HEK293 (cell line): ENCODE measurements around the gene ENDOD1.

Source experiments
- YY1 ChIP-seq: fragments of 450-650 bp; formaldehyde crosslinking; IDR thresholded peaks from 2 replicates; pipeline ENCODE4 v1.5.1; 2018; ENCODE audit warnings: missing biosample characterization, missing genetic modification characterization
- ZNF555 ChIP-seq: fragments of 450-650 bp; formaldehyde crosslinking; conservative IDR thresholded peaks from 2 replicates; pipeline ENCODE4 v1.5.1; 2017; ENCODE audit warnings: missing biosample characterization, mild to moderate bottlenecking, missing genetic modification characterization, inconsistent platforms
- ZNF626 ChIP-seq: fragments of 450-650 bp; sonication (Bioruptor Pico); formaldehyde crosslinking; IDR thresholded peaks from 2 replicates; pipeline ENCODE4 v1.5.1; 2018; ENCODE audit warnings: missing biosample characterization, missing genetic modification characterization, inconsistent platforms
- TF ChIP-seq, protein P1 (sequence below): fragments of 450-650 bp; formaldehyde crosslinking; IDR thresholded peaks from 2 replicates; pipeline ENCODE4 v1.5.1; 2016; ENCODE audit warnings: missing biosample characterization, missing genetic modification characterization, low read depth
- TF ChIP-seq, protein P2 (sequence below): fragments of 450-650 bp; formaldehyde crosslinking; IDR thresholded peaks from 2 replicates; pipeline ENCODE4 v1.5.1; 2016; ENCODE audit warnings: missing biosample characterization, missing genetic modification characterization

DNA sequence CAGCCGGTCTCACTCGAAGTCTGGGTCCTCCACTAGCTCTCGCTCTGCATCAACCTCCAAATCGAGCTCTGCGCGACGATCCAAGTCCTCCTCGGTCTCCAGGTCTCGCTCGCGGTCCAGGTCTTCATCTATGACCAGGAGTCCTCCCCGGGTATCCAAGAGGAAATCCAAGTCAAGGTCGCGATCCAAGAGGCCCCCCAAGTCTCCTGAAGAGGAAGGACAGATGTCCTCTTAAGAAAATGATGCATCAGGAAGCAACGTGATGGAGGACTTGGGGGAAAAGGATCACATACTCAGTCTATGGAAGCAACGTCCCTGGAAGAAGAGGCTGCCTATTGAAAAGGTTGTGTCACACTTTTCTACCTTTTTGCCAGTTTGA is 21.8 kb upstream of the ENDOD1 start:
- TF ChIP-seq ZNF626 (tag by site-specific recombination): no peak
- TF ChIP-seq, protein P1, sequence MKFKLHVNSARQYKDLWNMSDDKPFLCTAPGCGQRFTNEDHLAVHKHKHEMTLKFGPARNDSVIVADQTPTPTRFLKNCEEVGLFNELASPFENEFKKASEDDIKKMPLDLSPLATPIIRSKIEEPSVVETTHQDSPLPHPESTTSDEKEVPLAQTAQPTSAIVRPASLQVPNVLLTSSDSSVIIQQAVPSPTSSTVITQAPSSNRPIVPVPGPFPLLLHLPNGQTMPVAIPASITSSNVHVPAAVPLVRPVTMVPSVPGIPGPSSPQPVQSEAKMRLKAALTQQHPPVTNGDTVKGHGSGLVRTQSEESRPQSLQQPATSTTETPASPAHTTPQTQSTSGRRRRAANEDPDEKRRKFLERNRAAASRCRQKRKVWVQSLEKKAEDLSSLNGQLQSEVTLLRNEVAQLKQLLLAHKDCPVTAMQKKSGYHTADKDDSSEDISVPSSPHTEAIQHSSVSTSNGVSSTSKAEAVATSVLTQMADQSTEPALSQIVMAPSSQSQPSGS: no peak
- TF ChIP-seq, protein P2, sequence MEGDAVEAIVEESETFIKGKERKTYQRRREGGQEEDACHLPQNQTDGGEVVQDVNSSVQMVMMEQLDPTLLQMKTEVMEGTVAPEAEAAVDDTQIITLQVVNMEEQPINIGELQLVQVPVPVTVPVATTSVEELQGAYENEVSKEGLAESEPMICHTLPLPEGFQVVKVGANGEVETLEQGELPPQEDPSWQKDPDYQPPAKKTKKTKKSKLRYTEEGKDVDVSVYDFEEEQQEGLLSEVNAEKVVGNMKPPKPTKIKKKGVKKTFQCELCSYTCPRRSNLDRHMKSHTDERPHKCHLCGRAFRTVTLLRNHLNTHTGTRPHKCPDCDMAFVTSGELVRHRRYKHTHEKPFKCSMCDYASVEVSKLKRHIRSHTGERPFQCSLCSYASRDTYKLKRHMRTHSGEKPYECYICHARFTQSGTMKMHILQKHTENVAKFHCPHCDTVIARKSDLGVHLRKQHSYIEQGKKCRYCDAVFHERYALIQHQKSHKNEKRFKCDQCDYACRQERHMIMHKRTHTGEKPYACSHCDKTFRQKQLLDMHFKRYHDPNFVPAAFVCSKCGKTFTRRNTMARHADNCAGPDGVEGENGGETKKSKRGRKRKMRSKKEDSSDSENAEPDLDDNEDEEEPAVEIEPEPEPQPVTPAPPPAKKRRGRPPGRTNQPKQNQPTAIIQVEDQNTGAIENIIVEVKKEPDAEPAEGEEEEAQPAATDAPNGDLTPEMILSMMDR (tag by site-specific recombination): no peak
- no peak for TF ChIP-seq YY1 (tag by site-specific recombination)
- no peak for TF ChIP-seq ZNF555 (tag by site-specific recombination)
